ENCODE results near the gene SNRPB2.
A peak's percentile ranks its signal among the peaks of the same experiment; 100 is the strongest.

SNRPB2 gene

DNA sequence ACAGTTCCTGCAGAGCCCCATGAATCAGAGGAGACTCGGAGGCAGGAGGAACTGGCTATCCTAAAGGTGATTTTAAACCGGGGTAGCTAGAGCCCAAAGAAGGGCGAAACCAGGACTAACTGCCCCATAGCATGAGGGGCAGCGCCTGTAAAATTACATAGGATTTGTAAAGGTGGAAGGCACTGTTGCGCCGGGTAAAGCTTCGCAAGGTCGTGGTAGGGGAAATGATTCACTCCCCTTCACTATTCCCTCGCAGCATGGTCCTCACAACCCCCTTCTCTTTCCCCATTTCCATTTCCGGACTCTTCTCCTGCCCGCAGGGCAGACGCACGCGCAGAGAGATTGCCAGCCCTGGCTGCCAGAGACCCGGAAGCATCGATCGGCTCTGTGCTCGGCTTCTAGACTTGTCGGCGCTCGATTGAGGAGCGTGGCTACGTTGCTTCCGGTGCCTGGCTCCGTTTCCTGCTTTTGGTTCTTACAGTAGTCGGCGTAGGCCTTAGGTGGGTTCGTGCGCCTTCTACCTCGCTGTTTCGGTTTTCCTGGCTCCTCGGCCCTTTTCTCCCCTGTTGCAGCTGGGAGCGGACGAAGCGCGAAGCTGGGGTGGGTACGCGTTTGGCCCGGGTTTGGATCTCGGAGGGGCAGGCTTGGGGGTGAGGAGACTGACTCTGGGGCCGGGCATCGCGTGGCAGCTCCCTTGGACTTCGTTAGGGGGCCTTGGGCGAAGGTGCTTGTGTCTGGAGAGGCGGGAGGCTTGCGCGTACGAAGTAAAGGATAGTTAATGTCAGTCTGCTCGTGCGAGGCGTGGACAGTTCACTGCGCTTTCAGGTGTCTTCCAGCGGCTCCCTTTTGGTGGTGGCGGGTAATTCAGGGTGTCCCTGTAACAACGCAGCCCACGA lies at the start of gene SNRPB2:
Gene SNRPB2, plus strand, starts transcription at position 462 of the 896 bp plus-strand sequence. CDS start 1,677 bp downstream, outside the sequence.
- peak; percentile 80 to 84 for DNase-seq (ENCODE audit: low read depth in 2 of 2, low spot score in 1 of 2)

DNA sequence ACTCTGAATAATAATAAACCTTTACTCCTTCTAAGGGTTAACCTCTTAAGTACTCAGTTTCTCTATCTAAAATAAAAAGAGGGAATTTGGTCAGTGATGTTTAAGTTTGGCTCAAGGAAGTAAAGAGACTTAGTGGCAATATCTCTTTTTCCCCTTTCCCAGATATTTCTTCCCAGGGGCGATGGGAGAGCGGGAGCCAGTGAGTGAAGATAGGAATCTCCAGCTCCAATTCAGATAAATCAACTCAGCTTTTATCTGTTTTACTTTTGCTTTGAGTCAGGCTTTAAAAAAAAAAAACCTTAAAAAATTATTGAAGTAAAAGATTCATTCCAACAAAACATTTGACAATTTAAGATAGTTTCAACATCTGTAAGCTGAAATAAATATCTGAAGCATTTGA lies 45.4 kb upstream of the SNRPB2 start:
- no peak for DNase-seq (ENCODE audit: low read depth in 2 of 2, low spot score in 1 of 2)

- DNase-seq (ENCODE audit: low read depth in 2 of 2, low spot score in 1 of 2), result no peak
Measured at GRCh38 chr20:16689906-16690305, 39.9 kb upstream of the SNRPB2 start.

DNA sequence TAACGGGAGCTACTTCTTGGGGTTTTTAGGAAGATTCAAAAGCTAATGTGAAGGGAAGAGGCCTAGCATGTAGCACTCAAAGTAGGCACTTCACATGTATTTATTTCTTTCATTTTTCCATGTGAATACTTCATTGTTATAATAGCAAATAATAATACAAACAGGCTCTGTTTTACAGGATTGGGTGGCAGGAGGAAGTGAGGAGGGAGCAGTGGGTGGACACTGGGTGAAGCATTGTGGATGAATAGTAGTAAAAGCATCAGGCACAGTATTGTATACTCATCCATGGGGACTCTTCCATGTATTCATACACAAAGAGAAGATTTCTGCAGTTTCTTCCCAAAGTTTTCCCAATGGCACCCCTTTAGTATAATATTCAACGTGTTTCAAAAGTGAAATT lies 38.4 kb upstream of the SNRPB2 start:
- no peak for DNase-seq (ENCODE audit: low read depth in 2 of 2, low spot score in 1 of 2)

DNA sequence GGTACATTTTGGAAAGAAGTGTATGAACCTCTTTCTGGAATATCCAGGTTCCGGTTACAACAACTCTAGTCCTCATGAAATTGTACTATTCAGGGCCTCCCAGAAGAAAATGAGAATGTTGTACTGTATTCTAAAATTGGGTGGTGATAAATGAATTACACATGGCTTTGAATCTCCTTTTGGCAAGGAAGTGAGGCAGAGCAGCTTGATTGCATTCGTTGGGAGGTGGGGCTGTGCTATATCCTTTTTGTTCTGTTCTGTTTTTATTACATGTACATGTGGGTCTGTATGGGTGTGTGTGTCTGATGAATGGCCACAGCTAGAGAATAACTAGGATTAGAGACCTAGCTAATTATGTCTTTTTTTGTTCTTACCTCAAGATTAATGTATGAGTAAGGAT lies 37.8 kb upstream of the SNRPB2 start:
- no peak for DNase-seq (ENCODE audit: low read depth in 2 of 2, low spot score in 1 of 2)

- no peak for DNase-seq (ENCODE audit: low read depth in 2 of 2, low spot score in 1 of 2)
Measured at GRCh38 chr20:16692442-16692841, 37.4 kb upstream of the SNRPB2 start.

DNA sequence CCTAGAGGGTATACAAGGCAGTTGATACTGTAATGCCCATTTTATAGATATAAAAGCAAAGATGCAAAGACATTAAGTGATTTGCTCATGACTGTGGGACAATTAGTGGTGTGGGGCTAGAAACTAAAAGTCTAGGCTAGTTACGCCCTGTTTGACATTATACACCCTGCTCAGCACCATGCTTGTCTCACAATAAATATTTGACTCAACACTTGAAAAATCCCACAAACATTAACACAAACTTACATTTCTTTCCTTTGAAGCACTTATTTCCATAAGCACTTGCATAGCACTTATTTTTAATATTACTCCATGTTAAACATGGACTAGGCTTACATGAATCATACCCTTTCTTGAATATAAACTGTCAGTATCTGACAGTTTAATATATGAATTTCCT lies 36.5 kb upstream of the SNRPB2 start:
- DNase-seq (ENCODE audit: low read depth in 2 of 2, low spot score in 1 of 2), result no peak

- DNase-seq (ENCODE audit: low read depth in 2 of 2, low spot score in 1 of 2), result no peak
Measured at GRCh38 chr20:16694161-16694560, 35.7 kb upstream of the SNRPB2 start.

GRCh38 chr20:16695628-16696027 lies 34.2 kb upstream of the SNRPB2 start:
- no peak for DNase-seq (ENCODE audit: low read depth in 2 of 2, low spot score in 1 of 2)

DNA sequence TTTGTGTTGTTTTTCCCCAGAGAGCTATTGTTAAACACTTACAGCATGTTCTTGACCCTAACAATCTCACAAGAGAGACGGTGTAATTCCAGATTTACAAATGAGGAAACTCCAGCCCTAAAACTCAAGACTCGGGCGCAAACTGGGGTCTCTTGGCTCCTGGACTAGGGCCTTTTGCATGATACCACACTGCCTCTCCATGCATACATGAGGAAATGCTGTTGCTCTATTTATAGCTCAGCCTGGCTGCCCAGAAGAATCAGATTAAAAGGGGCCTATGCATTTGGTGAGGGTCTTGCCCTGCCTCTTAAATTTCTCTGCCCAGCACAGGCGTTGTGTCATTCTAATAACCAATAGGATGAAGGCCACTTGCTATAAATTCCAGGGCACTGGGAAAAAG lies 30.5 kb upstream of the SNRPB2 start:
- DNase-seq (ENCODE audit: low read depth in 2 of 2, low spot score in 1 of 2), result no peak

DNA sequence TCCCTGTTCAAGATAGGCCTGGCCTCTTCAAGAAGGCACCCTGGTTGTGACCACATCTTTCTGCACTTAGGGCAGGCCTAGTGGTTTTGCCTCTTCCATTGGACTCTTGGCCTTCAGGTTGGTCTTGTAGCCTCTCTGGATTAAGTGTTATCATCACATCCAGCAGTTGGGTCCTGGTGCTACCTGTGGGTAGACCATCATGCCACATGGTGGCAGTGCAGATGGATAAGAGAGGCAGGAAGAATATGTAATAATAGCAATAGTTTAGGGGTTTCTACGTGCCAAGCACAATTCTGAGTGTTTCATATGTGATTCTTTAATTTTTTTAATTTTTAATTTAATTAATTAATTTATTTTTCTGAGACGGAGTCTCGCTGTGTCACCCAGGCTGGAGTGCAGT lies 28.5 kb upstream of the SNRPB2 start:
- DNase-seq (ENCODE audit: low read depth in 2 of 2, low spot score in 1 of 2), result no peak

- DNase-seq (ENCODE audit: low read depth in 2 of 2, low spot score in 1 of 2), result no peak
Measured at GRCh38 chr20:16703570-16703969, 26.3 kb upstream of the SNRPB2 start.

GRCh38 chr20:16707674-16708073 lies 22.2 kb upstream of the SNRPB2 start:
- DNase-seq (ENCODE audit: low read depth in 2 of 2, low spot score in 1 of 2), result no peak

- no peak for DNase-seq (ENCODE audit: low read depth in 2 of 2, low spot score in 1 of 2)
Measured at GRCh38 chr20:16708602-16709001, 21.2 kb upstream of the SNRPB2 start.

- no peak for DNase-seq (ENCODE audit: low read depth in 2 of 2, low spot score in 1 of 2)
Measured at GRCh38 chr20:16709017-16709416, 20.8 kb upstream of the SNRPB2 start.

DNA sequence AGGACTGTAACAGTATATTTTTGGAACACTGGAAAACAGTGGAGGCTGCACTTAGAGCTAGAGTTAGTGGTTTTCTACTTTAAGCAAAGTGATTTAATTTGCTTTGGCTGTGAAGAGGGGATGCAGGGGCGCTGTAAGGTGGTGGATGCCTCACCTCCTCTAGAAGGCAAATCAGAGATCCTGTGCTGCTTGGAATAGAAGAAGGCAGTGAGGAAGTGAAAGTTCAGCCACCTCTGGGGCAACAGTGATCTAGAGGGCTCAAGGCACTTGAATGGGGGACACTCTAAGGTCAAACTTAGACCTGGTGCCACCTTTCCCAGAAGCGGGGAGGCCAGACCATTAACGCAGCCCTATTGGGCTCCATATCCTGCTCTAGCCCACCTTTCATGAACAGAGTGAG lies 19.0 kb upstream of the SNRPB2 start:
- no peak for DNase-seq (ENCODE audit: low read depth in 2 of 2, low spot score in 1 of 2)

GRCh38 chr20:16711661-16712258 lies 18.1 kb upstream of the SNRPB2 start:
- DNase-seq (ENCODE audit: low read depth in 2 of 2, low spot score in 1 of 2), result no peak

GRCh38 chr20:16712511-16712947 lies 17.3 kb upstream of the SNRPB2 start:
- DNase-seq (ENCODE audit: low read depth in 2 of 2, low spot score in 1 of 2), result no peak

GRCh38 chr20:16713066-16713465 lies 16.8 kb upstream of the SNRPB2 start:
- DNase-seq (ENCODE audit: low read depth in 2 of 2, low spot score in 1 of 2), result no peak

DNA sequence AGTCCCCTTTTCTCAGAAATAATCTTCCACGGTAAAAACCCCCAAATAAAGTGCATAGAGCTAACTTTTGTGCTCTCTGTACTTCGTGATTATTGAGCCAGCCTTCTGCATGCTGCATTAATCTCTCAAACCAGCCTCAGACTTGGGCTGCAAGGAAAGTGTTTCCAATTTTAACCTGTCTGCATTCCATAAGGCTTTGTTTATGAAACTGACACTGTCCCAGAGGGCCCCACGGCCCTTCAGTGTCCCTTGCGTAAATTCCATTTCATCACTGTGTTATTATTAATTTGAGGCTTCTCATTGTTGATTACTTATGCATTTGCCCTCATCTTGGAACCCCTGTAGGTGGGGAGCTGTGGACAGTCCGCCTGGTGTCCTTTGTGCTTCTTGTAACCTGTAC lies 15.6 kb upstream of the SNRPB2 start:
- no peak for DNase-seq (ENCODE audit: low read depth in 2 of 2, low spot score in 1 of 2)

GRCh38 chr20:16714751-16715150 lies 15.1 kb upstream of the SNRPB2 start:
- DNase-seq (ENCODE audit: low read depth in 2 of 2, low spot score in 1 of 2), result no peak

DNA sequence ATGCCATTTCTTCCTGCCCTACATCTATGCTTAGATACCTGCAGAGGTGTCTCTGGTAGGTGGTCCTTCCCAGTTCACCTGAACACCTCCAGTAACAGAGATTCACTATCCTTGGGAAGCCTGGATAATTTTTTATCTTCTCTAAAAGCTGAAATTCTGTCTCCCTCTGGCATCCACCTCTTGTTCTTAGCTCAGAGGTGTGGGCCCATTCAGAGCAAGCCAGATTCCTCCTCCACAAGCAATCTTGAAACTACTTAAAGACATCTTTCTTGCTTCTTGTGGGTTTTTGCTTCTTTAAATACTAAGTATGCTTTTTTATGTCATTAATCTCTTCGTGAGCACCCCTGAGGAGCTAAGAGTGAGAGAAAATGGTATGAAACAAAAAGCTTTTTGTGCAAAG lies 10.4 kb upstream of the SNRPB2 start:
- DNase-seq (ENCODE audit: low read depth in 2 of 2, low spot score in 1 of 2), result no peak

GRCh38 chr20:16729080-16729479 lies 746 bp upstream of the SNRPB2 start:
- no peak for DNase-seq (ENCODE audit: low read depth in 2 of 2, low spot score in 1 of 2)
